Stimulated activated CD8-positive, alpha-beta memory T cell treated with anti-CD3 and anti-CD28 coated beads, Interleukin-4, amount 100 ng/mL, for 48 hours (primary cell): ENCODE measurements around the gene NPC2.
"Not testable (repeated sequence)": the region's sequence is repeated elsewhere in the genome, so short reads cannot be mapped to it uniquely, and the experiment has no call there.

Experiments used
- DNase-seq: peaks from one replicate; pipeline ENCODE4 v3.0.0-alpha.2; 2020

The NPC2 gene

DNA sequence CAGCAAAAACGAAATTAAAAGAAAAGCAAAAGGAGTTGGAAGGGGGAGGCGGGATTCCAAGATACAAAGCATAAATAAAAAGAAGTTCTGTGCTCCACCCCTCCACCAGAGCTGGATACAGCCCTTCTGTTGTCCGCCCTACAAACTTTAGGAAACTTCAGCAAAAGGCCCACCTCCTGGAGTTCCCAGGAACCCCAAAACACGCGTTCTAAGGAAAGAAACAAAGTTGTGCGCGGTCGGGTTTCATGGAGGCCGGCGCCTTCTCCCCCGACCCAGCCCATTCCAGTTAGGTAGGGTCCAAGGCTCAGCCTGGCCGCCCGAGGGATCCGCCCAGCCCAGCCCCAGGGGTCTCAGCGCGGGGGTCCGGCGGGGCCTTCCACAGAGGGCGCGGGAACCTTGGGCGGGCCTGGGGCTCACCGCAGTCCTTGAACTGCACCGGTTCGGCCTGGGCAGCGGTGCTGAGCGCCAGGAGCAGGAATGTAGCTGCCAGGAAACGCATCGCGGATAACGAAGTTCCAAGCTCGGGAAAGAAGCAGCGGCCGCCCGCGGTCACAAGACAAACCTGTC, at the start of gene NPC2:
NPC2 (minus strand) TSS at position 530 of the 567 bp plus-strand sequence; CDS start at position 499, 31 bp downstream.
- DNase-seq = no peak

DNA sequence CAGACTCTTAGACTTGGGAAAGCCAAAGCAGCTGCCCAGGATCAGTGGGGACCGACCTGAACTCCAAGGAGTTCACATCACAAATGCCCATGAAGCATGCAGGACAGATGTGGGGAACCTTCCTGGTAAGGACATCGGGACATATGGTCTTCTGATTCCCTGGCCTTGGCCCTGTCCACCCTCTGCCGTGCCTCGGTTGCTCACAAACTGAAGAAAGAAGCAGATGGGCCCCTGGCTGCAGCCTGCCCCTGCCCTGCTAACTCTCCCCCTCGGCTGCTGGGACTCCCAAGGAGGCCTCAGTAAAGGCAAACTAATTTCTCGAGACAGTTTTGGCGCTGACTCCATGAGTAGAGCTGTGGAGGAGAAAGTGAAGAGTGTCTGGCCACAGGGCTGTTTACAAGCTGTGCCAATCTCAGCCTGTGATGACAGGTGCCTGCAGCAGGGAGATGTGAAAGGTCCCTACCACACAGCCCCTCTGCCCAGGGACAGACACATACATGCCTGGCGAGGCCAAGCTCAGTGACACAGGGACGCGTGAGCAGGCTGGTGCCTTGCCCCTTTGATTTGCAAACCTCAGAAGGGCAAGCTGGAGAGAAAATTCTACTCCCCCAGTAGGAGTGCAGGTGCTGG, 49.1 kb upstream of the NPC2 start:
- DNase-seq = no peak

DNA sequence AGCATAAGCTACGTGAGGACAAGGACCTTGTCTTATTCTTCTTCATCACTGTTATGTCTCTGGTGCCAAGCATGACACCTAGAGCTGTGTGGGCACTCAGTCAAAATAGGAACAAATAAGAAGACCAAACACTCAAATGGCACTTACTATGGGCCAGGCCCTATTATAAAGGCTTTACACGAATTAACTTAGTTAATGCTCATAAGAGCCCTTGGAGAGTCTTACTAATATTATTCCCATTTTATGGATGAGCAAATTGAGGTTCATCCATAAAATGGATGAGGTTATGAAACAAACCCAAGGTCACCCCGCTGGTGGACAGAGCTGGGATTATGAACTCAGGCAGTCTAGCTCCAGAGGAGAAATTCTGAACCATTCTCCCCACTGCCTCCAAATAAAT, 48.1 kb upstream of the NPC2 start:
- no peak for DNase-seq

DNA sequence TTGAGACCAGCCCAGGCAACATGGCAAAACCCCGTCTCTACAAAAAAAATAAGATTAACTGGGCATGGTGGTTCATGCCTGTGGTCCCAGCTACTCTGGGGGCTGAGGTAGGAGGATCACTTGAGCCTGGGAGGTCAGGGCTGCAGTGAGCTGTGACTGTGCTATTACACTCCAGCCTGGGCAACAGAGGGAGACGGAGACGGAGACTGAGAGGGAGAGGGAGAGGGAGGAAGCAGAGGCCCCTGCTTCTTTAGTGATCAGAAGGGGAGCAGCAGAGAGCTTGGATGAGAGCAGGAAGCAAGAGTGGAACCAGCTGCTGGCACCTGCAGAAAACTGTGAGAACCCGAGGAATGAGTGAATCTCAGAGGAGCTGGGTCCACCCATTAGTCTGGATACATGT, 46.4 kb upstream of the NPC2 start:
- DNase-seq = no peak

DNA sequence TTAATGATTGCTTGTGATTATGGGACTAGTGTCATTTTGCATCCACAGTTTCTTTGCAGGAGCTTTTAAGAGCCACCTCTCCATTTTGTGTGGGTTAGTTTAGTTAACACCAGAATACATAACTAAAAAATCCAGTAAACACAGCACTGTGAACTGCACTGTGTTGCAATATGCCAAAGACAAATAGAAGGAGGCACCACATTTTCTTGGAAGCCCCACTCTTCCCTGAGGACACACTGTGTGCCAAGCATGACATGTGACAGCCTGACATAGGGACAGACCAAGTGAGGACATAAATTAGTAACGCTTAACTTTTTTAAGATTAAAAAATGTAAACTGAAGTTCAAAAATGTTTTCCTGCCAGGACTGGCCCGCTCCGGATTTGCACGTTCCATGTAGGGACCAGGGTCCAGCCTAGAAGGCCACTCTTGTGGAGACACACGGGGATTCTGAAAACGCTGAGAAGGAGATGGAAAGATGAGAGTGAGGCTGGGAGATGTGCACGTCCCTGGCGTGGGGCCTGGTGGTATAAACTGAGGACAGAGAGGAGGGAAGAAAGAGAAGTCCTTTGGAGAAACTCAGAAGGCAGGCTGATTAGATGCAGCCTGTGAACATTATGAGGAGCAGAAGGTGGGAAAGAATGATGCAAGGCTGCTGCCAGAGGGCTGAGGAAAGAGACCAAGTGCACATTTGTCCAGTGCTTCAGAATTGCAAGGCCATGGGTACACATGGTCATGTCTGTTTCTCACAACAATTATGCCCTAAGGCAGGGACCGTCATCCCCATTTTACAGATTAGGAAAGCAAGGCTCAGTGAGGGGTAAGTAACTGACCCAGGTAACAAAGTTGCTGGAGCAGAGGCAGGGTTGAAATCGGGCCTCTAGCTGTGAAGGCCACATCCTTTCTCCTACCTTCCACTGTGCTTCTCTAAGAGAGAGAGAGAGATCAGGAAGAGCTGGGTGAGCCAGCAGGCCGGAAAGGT, 45.6 kb upstream of the NPC2 start:
- DNase-seq = no peak

DNA sequence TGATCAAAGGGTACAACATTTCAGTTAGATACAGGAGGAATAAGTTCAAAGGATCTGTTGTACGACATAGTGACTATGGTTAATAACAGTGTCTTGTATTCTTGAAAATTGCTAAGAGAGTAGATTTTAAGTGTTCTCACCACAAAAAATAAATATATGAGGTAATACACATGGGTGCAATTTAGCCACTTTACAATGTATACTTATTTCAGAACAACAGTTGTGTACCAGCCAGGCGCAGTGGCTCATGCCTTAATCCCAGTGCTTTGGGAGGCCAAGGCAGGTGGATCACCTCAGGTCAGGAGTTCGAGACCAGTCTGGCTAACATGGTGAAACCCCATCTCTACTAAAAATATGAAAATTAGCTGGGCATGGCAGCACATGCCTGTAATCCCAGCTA, 43.2 kb upstream of the NPC2 start:
- not testable (repeated sequence) for DNase-seq

DNA sequence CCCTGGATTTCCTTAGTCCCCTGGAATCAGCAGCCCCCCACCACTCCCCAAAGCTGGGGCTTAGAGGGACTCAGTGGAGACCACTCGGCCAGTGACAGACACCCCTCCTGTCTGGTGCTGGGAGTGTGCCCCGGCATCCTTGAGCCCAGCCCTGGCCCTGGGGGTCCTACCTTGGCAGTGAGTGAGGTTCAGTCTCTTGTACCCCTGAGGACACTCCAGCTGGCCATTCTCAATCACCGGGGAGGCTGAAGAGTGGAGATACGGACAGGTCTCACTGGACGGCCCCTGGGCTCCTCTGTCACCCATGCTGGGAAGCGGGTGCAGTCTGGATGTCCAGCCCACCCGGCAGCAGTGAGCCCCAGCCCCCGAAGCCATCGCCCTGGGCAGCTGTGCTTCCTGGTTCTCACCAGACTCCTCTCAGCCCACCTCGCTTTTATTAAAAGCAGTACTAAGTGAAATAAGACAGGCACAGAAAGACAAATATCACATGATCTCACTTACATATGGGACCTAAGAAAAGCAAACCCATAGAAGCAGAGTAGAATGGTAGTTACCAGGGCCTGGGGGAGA, 42.7 kb upstream of the NPC2 start:
- no peak for DNase-seq

DNA sequence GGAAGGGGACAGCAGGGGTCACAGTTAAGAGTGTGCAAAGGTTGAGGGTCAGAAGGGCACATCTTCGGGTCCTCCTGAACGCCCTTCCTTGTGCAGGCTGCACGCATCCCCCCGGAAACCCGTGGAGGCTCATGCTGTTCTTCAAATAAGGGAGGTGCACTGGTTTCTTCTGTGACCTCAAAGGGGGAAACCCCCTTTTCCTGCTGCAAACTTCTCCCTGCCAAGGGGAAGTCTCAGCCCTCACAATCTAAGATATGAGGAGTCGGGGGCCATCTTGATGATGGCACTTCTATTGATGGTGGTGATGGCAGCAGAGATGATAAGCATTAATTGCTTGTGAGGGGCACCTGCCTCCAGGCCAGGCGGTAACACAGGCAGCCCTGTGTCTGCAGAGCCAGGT, 40.5 kb upstream of the NPC2 start:
- no peak for DNase-seq

DNA sequence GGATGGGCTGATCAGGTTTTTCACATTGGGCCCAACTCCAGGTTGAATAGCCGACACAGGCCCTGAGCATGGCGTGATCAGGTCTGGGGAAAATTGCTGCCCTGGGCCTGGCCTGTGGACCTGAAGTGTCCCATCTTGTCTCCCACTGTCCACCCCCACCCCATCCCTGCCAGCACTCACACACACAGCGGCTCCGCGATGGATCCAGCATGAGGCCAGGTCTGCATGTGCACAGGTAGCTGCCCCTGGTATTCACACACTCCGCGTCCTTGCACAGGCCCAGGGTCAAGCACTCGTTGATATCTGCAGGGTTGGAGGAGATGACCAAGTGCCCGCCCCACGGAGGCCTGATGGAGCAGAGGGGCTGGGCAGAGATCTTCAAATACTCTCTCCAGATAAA, 39.1 kb upstream of the NPC2 start:
- no peak for DNase-seq

DNA sequence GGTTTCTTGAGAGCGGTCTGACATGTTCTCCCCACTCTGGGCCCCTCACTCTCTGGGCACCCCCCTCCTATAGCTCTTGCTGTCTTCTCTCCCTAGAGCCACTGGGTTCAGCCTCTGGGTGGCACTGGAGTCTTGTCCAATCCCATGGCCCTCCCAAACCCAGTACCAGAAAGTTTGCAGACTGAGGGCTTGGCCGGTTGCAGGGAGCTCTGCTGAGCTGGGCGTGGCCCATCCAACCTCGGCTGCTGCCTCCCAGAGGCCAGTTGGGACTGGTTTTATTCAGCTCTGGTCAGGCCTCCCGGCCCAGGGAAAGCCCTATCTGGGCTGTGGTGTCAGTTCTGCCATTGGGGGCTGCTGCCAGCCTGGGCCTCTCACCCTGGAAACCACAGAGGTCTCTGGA, 38.4 kb upstream of the NPC2 start:
- no peak for DNase-seq

DNA sequence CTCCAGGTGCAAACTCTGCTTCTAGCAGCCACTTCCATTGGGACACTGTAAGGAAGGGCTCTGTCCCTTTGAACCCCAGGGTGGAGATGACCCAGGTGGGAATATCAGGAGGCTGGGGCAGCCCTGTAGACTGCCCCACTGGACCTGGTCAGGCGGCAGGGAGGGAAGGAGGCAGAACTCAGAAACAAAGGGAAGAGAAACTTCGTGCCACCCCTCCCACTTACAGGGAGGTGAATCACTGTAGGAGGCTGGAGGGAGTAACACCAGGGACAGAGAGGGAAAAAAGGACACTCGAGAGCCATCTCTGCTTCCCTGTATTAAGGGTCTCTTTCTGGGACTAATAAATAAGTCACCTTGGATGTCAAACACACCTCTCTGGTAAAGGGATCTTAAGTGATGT, 37.9 kb upstream of the NPC2 start:
- DNase-seq = no peak

DNA sequence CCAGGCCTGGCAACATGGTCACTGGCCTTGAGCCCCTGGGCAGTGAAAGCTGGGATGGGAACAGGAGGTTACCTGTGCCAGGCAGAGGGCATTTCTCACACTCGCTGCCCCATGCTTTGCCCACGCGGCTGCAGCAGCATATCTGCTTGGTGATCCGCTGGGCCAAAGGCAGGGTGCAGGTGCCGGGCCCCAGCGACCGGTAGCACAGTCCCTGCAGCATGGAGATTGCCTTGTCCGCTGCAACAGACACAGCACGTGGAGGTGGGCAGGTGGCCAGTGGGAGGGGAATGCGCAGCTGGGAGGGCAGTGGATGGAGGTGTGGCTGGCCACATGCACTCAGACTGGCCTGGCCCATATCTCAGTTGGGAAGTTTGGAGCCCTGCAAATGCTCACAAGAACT, 35.8 kb upstream of the NPC2 start:
- no peak for DNase-seq

DNA sequence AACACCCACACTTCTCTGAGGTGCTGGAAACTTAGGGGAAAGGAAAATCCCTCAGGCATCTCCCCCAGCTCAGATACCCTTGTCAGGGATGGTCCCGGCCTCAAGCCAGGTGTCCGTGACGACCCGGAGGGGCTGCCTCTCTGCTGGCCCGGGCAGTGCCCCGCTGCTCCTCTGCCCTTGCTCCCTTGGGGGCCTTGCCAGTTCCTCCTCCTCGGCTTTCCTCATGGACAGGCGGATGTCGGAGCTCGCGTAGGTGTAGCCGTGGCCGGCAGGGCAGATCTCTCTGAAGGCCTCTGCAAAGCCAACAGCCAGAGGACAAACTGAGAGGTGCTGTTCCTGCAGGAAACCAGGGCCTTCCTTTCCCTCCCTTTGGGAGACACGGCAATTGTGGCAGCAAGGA, 35.3 kb upstream of the NPC2 start:
- DNase-seq = no peak

DNA sequence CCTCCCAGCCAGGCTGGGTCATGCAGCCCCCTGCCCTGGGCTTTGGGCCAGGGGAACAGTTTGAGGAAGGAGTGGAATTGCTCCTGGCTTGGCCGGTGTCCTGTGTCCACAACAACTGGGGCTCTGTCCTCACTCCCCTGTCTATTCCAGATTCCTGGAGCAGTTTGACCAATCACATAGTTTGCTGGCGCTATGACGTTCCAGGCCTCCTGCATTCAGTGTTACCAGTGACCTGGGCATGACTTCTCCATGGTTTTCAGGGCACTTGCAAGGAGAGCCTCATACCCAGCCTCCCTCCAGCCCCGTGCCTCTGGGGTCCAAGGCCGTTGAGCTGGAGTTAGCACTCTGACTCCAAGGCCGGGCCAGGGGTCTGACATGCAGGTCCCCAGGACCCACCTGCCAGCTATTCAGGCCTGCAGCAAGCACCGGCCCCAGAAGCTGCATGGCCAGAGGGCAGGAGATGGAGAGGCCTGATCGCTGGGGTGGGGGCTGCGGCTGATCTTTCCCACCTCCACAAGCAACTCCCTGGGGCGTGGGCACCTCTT, 34.7 kb upstream of the NPC2 start:
- no peak for DNase-seq

DNA sequence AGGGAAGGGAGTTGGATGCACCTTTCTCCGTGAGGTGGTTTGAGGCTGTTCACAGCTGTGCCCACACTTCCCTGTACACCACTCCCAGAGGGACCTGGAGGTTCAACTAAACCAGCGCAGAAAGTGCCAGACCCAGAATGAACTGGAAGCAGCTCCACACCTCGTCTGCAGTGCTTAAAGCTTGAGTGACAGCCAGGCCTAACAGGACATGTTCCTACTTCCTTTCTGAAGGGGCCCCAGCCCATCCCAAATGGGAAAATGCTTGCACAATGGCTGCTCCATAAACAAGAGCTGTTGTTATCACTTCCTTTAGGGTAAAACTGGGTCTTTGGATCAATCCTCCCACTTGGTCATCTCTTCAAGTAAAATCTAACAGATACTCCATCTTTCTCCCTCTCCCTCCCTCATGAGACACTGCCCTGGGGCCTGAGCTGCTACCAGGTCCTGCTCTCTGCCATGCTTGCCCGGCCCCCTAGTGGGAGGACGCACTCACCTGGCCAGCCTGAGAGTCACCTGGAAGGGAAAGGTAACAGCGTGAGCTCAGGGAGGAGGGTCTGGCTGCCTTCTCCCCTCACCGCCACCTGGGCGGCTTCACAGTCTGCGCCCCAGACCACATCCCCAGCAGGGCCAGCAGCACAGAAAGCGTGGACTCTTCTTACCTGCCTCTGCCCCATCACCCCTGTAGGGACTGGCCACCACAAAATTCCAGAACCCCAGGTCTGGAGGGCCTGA, 33.9 kb upstream of the NPC2 start:
- no peak for DNase-seq

DNA sequence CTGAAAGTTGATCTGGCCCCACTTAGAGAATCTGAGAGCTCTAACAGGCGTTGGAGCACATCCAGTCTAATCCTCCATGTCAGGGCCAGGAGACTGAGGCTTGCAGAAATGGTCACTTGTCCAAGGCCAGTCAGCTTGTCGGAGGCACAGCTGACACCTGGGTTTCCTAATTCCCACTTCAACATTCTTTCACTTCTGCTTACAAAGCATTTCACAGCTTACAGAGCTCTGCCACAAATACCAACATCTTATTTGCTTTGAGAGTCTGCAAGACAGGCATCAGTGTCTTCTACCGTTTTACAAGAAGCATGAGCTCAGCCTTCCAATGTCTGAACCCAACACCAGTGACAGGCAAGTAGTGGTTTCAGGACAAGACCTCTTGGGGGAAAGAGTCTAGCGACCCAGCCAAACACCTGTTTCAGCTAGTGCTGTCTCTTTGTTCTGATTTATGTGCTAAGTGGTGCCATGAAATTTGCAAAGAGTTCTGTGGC, 32.3 kb upstream of the NPC2 start:
- DNase-seq = no peak

DNA sequence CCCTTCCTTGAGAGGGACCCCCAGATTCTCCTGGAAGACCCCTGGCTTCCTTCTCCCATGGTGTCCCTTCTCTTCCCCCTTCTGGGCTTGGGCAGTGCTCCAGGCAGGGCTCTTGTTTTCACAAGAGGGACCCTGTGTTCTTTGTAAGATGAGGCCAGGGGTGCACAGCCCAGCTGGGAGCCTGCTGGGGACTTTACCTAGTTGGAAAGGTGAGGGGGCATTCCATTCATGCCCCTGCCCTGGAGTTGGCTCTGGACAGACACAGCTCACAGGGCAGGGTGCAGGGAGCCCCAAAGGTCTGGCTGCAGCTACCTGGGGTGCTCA, 31.7 kb upstream of the NPC2 start:
- no peak for DNase-seq

DNA sequence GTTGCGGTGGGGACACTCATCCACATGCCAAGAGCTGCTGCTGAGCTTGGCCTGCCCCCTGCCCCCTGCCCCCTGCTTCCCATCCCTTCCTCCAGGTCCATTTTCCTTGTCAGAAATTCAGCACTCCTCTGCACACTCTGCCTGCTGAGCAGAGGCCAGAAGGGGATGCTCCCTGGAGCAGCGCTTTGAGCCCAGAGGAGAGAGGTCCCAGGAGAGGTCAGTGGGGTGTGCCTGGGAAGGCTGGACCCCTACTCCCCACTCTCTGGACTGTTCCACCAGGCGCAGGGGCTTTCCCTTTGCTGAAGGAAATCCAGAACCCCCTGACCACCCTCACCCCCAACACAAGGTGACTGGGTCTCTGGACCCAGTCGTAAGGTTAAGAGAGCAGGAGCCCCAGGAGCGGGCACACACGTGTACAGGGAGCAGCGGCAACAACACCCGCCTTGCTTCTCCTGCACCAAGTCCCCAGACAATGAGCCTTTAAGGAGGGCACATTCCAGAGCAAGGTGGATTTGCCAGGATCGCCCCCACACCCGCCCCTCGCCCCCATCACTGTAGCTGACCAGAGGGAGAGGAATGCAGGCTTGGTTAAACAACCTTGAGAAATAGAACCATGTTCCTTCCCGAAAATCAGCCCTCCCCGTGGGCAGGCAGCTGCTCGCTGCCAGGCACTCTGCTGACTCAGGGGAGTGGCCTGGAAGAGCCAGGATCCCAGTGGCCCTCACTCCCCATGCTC, 31.1 kb upstream of the NPC2 start:
- no peak for DNase-seq

DNA sequence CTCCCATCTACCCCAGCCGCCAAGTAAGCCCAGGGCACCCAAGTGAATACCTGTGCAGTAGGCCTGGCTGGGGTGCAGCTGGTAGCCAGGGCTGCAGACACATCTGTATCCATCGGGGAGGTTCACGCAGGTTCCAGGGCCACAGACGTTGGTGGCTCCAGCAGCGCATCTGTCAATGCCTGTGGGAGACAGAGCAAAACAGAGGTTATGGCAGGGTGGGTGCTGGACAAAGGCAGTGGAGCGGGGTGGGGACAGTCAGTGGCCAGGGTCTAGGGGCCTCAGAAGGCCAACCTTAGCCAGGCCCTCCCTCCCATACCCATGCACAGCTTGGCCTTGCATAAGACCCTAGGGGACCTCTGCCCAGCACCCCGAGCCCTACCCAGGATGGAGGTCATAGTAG, 29.6 kb upstream of the NPC2 start:
- DNase-seq = no peak

DNA sequence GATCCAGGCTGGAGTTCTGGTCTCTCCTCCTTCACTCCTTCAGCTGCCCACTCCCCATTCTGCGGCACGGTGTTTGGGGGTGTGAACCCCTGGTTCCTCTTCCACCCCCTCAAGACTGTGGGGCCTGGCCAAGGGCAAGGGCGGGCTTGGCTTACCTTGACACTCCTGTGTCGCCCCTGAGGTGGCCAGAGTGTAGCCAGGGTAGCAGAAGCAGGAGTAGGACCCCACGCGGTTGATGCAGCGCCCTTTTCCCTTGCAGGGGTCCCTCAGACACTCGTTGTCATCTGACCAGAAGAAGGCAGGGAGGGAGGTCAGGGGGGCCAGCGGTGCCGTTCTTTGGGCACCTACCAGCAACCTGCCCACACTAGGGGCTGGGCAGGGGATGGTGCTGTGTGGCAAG, 28.7 kb upstream of the NPC2 start:
- no peak for DNase-seq

DNA sequence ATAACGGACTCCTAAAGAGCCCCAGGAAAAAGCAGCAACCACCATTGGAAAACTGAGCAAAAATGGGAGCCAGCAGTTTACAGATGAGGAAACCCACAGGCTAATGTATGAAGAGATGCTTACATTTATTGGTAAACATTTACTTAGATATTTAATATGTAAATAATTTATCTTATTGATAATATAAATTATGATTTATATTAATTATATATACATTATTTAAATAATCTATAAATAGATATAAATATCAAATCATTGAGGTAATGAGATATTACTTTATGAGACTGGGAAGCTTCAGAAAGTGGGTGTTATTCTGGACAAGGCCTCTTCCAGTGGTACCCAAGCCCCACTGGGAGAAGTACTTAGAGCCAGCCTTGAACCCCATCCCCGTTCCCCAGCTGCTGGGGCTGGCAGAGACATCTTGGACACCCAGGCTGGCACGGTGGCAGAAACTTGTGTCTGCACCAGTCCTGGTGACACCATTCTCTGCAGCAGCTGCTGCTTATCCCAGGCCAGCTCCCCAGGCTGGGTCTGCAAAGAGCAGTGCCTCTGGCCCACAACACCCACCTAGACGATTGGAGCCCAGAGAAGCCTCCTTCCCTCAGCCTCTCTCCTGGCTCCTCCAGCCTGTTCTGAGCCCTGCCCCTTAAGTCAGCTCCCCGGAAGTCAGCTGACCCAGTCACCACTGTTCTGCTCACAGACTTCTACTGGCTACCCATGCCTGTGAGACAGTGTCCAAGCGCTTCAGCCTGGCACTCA, 26.4 kb upstream of the NPC2 start:
- no peak for DNase-seq
